Large intestine (tissue), 3 donors: Measurements from ENCODE around the gene VPS11. TPM values are rescaled to one million over a fixed set of nuclear protein-coding genes. Genes with fewer than 3 reads are reported as not detected.
A peak's percentile ranks its signal among the peaks of the same experiment; 100 is the strongest.
"Not testable (repeated sequence)": the region's sequence is repeated elsewhere in the genome, so short reads cannot be mapped to it uniquely, and the experiment has no call there.

Experiments used
- DNase-seq, 2 donors: peaks; one replicate each; pipeline versions ENCODE4 v3.0.0 to v3.0.0-alpha.2; 2013
- H3K27ac ChIP-seq: one replicate; pipeline ENCODE4 v1.5.1; 2013; ENCODE audit warnings: low read length
- H3K27me3 ChIP-seq: 2 replicates; pipeline ENCODE4 v1.6.1; 2013; ENCODE audit warnings: low read length; ENCODE audit not compliant: control insufficient read depth, insufficient read depth
- H3K36me3 ChIP-seq: 2 replicates; pipeline ENCODE4 v1.6.1; 2013; ENCODE audit warnings: low read length; ENCODE audit not compliant: control insufficient read depth, insufficient read depth
- H3K4me1 ChIP-seq: one replicate; pipeline ENCODE4 v1.6.1; 2013; ENCODE audit warnings: low read length; ENCODE audit not compliant: control insufficient read depth, insufficient read depth
- H3K4me3 ChIP-seq: one replicate; pipeline ENCODE4 v1.5.1; 2013; ENCODE audit warnings: low read length
- H3K9me3 ChIP-seq: one replicate; pipeline ENCODE4 v1.6.1; 2013; ENCODE audit warnings: mild to moderate bottlenecking, low read depth, low read length, moderate library complexity; ENCODE audit not compliant: control insufficient read depth
- WGBS: methylation state at CpG from one replicate; pipeline ENCODE4 v1.1.5; 2013; ENCODE audit warnings: low lambda C conversion rate; ENCODE audit not compliant: insufficient coverage; 5-methylcytosine and 5-hydroxymethylcytosine counted together
- polyA plus RNA-seq: library from polyadenylated mRNA; unstranded; fragments of 120-200 nt; gene quantifications from one replicate; pipeline ENCODE4 v1.2.1, GENCODE V29; 2013

VPS11 gene
- polyA plus RNA-seq, 1 donor, result 50.4 TPM

GRCh38 chr11:119051440-119052162 lies 16.0 kb upstream of the VPS11 start:
- Histone ChIP-seq H3K9me3 (no peaks in the 10 kb centered on the region), H3K4me1 (peaks cover 7% of the 10 kb centered on the region), H3K27me3 (no peaks in the 10 kb centered on the region), H3K36me3 (peaks cover 86% of the 10 kb centered on the region), H3K27ac (no peak overlapping the region), H3K4me3 (no peak overlapping the region)
- WGBS, result no CpG with 5 or more reads among the region's 17 CpGs
- no peak for DNase-seq

DNA sequence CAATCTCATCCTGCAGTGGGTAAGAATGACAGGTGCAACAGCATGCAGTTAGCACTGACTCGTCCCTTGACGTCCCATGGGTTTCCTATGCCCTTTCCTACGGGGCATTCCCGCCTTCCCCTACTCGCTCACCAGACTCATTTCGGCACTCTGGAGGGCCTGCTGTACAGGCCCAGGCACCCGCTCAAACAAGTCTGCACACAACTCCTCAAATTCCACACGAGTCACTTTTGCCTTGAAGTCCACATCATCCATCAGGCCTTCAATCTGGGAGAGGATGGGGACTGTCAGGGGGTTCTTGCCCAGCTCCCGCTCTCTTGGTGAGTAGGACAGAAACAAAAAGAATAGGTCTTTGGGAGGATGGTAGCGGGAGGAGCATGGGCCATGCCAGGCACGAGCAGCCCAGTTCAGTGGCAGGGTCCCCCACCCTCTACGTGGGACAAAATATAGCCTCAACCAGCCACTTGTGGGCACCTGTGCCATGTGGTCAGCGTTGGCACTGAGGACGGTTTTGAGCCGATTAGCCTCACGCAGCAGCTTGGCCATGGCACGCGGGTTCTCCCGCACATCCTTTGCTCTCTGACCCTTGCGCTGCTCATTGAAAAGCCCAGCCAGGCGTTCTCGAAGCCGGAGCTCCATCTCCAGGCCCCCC lies 15.3 kb upstream of the VPS11 start:
- Histone ChIP-seq H3K4me1 (peaks cover 7% of the 10 kb centered on the region), H3K27ac (no peak overlapping the region), H3K4me3 (no peak overlapping the region), H3K36me3 (peaks cover 80% of the 10 kb centered on the region), H3K9me3 (no peaks in the 10 kb centered on the region), H3K27me3 (no peaks in the 10 kb centered on the region)
- WGBS, result no CpG with 5 or more reads among the region's 23 CpGs
- no peak for DNase-seq

GRCh38 chr11:119054418-119054817 lies 13.2 kb upstream of the VPS11 start:
- whole genome bisulfite sequencing, result no CpG with 5 or more reads among the region's 10 CpGs
- H3K9me3 ChIP-seq, result no peaks in the 10 kb centered on the region
- peaks cover 7% of the 10 kb centered on the region for H3K4me1 ChIP-seq
- H3K27me3 ChIP-seq, result no peaks in the 10 kb centered on the region
- H3K27ac ChIP-seq, result no peak overlapping the region
- no peak overlapping the region for H3K4me3 ChIP-seq
- DNase-seq, result no peak
- peaks cover 59% of the 10 kb centered on the region for H3K36me3 ChIP-seq

DNA sequence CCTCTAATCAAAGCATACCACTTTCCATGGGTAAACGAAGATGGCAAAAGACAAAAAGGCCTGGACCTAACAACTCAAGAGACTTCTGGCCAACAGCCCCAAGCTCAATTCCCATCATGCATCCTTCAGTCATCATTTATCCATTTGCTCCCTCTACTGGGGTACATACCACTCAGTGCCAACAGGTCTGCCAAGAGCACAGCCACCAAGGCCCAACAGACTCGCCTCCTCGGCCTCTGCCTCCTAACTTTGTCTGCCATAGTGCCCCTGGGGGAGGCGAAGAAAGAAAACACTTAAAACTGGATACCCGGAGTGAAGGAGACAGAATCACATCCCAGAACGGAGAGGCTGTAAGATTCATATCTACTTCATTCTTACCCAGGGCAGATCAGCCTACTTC lies 11.7 kb upstream of the VPS11 start:
- H3K4me1 ChIP-seq, result peaks cover 7% of the 10 kb centered on the region
- no CpG with 5 or more reads among the region's 6 CpGs for WGBS
- H3K27me3 ChIP-seq, result no peaks in the 10 kb centered on the region
- DNase-seq, result no peak
- peak overlapping the region; percentile 82 for H3K27ac ChIP-seq
- H3K4me3 ChIP-seq, result peak overlapping the region; percentile 90
- no peaks in the 10 kb centered on the region for H3K9me3 ChIP-seq
- H3K36me3 ChIP-seq, result peaks cover 46% of the 10 kb centered on the region

DNA sequence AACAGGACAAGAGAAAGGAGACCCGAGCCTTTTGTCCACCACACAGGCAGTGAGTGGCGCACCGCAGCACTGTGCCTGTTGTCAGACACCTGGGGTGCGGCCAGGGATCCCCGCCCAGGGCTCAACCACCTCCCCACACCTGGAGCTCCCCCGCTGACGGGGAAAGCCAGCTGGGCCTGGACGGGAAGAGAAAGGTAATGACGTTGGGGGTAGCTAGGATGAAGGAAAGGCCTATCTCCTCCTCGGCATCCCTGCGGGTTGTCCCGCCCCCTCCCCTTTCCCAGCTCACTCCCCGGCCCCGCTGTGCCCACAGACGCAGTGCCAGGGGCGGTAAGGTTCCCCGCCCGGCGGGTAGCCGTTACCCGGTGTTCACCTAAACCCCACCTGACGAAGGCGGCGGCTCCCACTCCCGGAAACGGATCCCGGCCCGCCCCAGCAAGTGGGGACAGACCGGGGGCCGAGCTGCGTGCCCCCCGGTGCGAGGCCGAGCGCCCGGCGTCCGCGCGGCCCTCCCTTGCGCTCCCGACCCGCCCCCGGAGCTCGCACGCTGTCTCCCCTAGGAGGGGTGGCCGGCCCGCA lies 11.1 kb upstream of the VPS11 start:
- Histone ChIP-seq H3K4me3 (peak overlapping the region; percentile 90), H3K36me3 (peaks cover 40% of the 10 kb centered on the region), H3K27me3 (no peaks in the 10 kb centered on the region), H3K27ac (peak overlapping the region; percentile 82), H3K9me3 (no peaks in the 10 kb centered on the region), H3K4me1 (peaks cover 7% of the 10 kb centered on the region)
- WGBS, result no CpG with 5 or more reads among the region's 48 CpGs
- peak in 1 of 2 donors; percentile 62 for DNase-seq

GRCh38 chr11:119057000-119057769 lies 10.4 kb upstream of the VPS11 start, which contains the start of gene HYOU1:
HYOU1 (minus strand) TSS chr11:119057205; CDS start chr11:119056160, 1,045 bp downstream.
- DNase-seq, result peak; percentile 96 to 99
- H3K27ac ChIP-seq, result peak within 1 kb of the TSS; percentile 82
- peaks cover 33% of the 10 kb centered on the region for H3K36me3 ChIP-seq
- H3K4me3 ChIP-seq, result peak within 1 kb of the TSS; percentile 90
- no peaks in the 10 kb centered on the region for H3K27me3 ChIP-seq
- H3K4me1 ChIP-seq, result peaks cover 7% of the 10 kb centered on the region
- WGBS, result no CpG with 5 or more reads among the region's 79 CpGs
- H3K9me3 ChIP-seq, result no peaks in the 10 kb centered on the region

DNA sequence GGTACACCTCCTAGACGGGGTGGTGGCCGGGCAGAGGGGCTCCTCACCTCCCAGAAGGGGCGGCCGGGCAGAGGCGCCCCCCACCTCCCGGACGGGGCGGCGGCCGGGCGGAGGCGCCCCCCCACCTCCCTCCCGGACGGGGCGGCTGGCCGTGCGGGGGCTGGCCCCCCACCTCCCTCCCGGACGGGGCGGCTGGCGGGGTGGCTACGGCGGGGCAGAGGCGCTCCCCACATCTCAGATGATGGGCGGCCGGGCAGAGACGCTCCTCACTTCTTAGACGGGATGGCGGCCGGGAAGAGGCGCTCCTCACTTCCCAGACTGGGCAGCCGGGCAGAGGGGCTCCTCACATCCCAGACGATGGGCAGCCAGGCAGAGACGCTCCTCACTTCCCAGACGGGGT lies 8.5 kb upstream of the VPS11 start:
- not testable (repeated sequence) for H3K9me3 ChIP-seq, DNase-seq, H3K27me3 ChIP-seq, H3K27ac ChIP-seq, H3K4me1 ChIP-seq, H3K4me3 ChIP-seq
- H3K36me3 ChIP-seq, result peaks cover 14% of the 10 kb centered on the region
- WGBS, result no CpG with 5 or more reads among the region's 35 CpGs

- H3K27ac ChIP-seq, result no peak overlapping the region
- no peak for DNase-seq
- WGBS, result no CpG with 5 or more reads among the region's 3 CpGs
- no peak overlapping the region for H3K4me3 ChIP-seq
- no peaks in the 10 kb centered on the region for H3K27me3 ChIP-seq
- no peaks in the 10 kb centered on the region for H3K4me1 ChIP-seq
- H3K36me3 ChIP-seq, result no peaks in the 10 kb centered on the region
- H3K9me3 ChIP-seq, result no peaks in the 10 kb centered on the region
Measured at GRCh38 chr11:119061256-119061655, 6.4 kb upstream of the VPS11 start.

DNA sequence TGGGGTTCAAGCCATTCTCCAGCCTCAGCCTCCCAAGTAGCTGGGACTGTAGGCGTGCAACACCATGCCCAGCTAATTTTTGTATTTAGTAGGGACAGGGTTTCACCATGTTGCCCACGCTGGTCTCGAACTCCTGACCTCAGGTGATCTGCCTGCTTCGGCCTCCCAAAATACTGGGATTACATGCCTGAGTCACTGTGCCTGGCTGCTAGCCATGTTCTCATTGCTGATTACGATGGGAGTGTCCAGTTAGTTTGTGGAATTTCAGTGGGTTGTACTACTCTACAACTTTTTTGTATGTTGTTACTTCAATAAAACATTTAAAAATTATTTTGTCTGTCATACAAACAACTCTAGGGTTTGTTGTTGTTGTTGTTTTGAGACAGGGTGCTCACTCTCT lies 4.8 kb upstream of the VPS11 start:
- no peak for DNase-seq
- Histone ChIP-seq H3K27ac (no peak overlapping the region), H3K4me3 (no peak overlapping the region), H3K36me3 (no peaks in the 10 kb centered on the region), H3K27me3 (no peaks in the 10 kb centered on the region), H3K4me1 (peaks cover 4% of the 10 kb centered on the region), H3K9me3 (no peaks in the 10 kb centered on the region)
- WGBS, result no CpG with 5 or more reads among the region's 5 CpGs

DNA sequence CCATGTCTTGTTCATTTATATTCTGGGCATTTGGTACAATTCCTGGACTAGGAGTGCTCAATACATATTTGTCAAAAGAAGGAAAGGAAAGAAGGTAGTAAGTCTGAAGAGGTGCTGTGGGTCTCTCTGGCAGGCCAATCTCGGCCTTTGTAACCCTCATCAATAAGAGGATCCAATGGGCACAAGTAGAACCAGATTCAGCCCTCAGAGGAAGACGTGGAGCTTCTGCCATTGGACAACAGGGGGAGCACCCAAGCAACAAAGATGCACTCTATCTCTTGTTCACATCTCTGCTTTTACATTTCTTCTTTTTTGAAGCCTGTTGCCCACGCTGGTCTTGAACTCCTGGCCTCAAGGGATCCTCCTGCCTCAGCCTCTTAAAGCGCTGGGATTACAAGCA lies 2.2 kb upstream of the VPS11 start:
- Histone ChIP-seq H3K9me3 (no peaks in the 10 kb centered on the region), H3K4me1 (peaks cover 4% of the 10 kb centered on the region), H3K36me3 (peaks cover 4% of the 10 kb centered on the region), H3K27me3 (no peaks in the 10 kb centered on the region), H3K4me3 (no peak overlapping the region), H3K27ac (no peak overlapping the region)
- DNase-seq, result peak in 1 of 2 donors; percentile 15
- WGBS, result no CpG with 5 or more reads among the region's 4 CpGs
